Measurements from ENCODE around the gene APOL1. TPM values are rescaled to one million over a fixed set of nuclear protein-coding genes. Genes with fewer than 3 reads are reported as not detected.

APOL1 gene
- total RNA-seq, 1 donor from 2014 or later: 30.1 TPM

DNA sequence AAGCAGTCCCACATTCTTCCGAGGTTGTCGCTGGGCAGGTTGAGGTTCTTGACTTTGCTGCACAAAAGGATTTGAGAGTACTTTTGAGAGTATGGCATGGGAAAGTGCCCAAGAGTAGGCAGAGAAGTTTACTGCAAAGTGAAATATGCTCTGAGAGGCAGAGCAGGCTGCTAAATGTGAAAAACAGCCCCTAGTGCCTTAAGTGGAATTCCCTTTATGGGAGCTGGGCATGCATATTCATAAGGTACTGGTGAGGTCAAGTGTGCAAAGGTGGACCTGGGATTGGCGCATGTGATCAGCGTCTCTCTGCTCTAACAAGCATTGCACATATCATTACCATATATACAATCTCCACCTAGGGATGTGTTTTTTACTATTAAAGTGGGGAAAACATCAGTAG, 39.3 kb upstream of the APOL1 start:
- H3K9me3 ChIP-seq: no peaks in the 10 kb centered on the region
- no peak overlapping the region for H3K4me3 ChIP-seq
- TF ChIP-seq, protein P1, sequence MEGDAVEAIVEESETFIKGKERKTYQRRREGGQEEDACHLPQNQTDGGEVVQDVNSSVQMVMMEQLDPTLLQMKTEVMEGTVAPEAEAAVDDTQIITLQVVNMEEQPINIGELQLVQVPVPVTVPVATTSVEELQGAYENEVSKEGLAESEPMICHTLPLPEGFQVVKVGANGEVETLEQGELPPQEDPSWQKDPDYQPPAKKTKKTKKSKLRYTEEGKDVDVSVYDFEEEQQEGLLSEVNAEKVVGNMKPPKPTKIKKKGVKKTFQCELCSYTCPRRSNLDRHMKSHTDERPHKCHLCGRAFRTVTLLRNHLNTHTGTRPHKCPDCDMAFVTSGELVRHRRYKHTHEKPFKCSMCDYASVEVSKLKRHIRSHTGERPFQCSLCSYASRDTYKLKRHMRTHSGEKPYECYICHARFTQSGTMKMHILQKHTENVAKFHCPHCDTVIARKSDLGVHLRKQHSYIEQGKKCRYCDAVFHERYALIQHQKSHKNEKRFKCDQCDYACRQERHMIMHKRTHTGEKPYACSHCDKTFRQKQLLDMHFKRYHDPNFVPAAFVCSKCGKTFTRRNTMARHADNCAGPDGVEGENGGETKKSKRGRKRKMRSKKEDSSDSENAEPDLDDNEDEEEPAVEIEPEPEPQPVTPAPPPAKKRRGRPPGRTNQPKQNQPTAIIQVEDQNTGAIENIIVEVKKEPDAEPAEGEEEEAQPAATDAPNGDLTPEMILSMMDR (IDR thresholded peaks at IDR 0.05): no peak
- intact Hi-C loops (cut with DNase I): no loop called here
- H3K4me1 ChIP-seq: no peaks in the 10 kb centered on the region
- H3K27ac ChIP-seq: no peak overlapping the region
- H3K27me3 ChIP-seq: no peaks in the 10 kb centered on the region
- peak in 1 of 2 donors; percentile 13 for DNase-seq (ENCODE audit: low spot score in 2 of 2)
- H3K36me3 ChIP-seq: no peaks in the 10 kb centered on the region

DNA sequence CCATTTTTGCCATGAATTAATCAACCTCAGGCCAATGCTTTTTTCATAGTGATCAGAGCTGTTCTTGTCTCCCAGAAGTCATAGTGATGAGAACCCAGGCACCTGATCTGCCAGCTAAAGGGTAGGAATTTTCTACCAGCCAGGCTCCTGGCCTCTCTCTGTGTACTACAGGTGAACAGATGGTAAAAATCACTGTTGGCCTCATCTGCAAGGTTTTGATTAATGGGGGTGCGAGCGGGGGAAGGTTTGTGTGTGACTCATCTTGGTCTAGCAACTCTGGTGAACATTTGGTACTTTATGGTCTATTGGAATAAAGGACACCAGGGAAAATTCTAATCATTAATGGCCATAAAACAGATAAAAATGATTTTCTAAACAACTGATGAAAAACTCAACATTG, 37.0 kb upstream of the APOL1 start:
- intact Hi-C loops (cut with DNase I): no loop called here
- H3K27me3 ChIP-seq: no peaks in the 10 kb centered on the region
- no peaks in the 10 kb centered on the region for H3K9me3 ChIP-seq
- DNase-seq (ENCODE audit: low spot score in 2 of 2): no peak
- H3K4me3 ChIP-seq: no peak overlapping the region
- peaks cover 0 to 3% of the 10 kb centered on the region in 2 donors for H3K4me1 ChIP-seq
- no peak overlapping the region for H3K27ac ChIP-seq
- H3K36me3 ChIP-seq: no peaks in the 10 kb centered on the region
- TF ChIP-seq, protein P1 (IDR thresholded peaks at IDR 0.05): no peak

DNA sequence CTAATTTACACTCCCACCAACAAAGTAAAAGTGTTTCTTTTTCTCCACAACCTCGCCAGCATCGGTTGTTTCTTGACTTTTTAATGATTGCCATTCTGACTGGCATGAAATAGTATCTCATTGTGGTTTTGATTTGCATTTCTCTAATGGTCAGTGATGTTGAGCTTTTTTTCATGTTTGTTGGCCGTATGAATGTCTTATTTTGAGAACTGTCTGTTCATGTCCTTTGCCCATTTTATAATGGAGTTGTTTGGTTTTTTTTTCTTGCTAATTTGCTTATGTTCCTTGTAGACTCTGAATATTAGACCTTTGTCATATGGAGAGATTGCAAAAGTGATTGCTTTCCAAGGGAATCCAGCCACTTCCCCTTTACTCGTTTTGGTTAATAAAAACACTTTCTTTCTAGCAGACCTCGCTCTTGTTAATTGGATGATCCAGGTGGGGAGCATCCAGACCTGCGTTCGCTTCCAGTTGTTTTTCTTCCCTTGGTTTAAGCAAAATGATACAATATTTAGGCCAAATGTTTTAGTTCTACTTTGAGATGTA, 34.2 kb upstream of the APOL1 start:
- Histone ChIP-seq H3K27me3 (no peaks in the 10 kb centered on the region), H3K4me1 (peaks cover 0 to 3% of the 10 kb centered on the region in 2 donors), H3K27ac (no peak overlapping the region), H3K36me3 (no peaks in the 10 kb centered on the region), H3K4me3 (no peak overlapping the region), H3K9me3 (no peaks in the 10 kb centered on the region)
- no peak for DNase-seq (ENCODE audit: low spot score in 2 of 2)
- TF ChIP-seq, protein P1 (IDR thresholded peaks at IDR 0.05): no peak
- intact Hi-C loops (cut with DNase I): no loop called here

DNA sequence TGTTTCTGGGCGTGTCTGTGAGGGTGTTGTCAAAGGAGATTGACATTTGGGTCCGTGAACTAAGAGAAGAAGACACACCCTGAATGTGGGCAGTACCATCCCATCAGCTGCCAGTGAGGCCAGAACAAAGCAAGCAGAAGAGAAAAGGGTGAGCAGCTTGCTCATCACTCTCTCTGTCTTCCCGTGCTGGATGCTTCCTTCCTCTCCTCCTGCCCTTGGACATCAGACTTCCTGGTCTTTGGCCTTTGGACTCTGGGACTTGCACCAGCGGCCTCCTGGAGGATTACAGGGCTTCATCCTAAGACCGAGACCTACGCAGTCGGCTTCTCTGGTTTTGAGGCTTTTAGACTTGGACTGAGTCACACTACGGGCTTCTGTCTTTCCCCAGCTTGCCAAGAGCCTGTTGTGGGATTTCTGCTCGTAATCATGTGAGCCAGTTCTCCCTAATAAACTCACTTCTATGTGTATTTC, 32.4 kb upstream of the APOL1 start:
- Histone ChIP-seq H3K4me3 (no peak overlapping the region), H3K36me3 (no peaks in the 10 kb centered on the region), H3K4me1 (peaks cover 0 to 3% of the 10 kb centered on the region in 2 donors), H3K27me3 (no peaks in the 10 kb centered on the region), H3K9me3 (no peaks in the 10 kb centered on the region), H3K27ac (peak overlapping the region in 1 of 2 donors; percentile 24)
- DNase-seq (ENCODE audit: low spot score in 2 of 2): peak in 1 of 2 donors; percentile 76
- intact Hi-C loops (cut with DNase I): no loop called here
- TF ChIP-seq, protein P1 (IDR thresholded peaks at IDR 0.05): no peak

DNA sequence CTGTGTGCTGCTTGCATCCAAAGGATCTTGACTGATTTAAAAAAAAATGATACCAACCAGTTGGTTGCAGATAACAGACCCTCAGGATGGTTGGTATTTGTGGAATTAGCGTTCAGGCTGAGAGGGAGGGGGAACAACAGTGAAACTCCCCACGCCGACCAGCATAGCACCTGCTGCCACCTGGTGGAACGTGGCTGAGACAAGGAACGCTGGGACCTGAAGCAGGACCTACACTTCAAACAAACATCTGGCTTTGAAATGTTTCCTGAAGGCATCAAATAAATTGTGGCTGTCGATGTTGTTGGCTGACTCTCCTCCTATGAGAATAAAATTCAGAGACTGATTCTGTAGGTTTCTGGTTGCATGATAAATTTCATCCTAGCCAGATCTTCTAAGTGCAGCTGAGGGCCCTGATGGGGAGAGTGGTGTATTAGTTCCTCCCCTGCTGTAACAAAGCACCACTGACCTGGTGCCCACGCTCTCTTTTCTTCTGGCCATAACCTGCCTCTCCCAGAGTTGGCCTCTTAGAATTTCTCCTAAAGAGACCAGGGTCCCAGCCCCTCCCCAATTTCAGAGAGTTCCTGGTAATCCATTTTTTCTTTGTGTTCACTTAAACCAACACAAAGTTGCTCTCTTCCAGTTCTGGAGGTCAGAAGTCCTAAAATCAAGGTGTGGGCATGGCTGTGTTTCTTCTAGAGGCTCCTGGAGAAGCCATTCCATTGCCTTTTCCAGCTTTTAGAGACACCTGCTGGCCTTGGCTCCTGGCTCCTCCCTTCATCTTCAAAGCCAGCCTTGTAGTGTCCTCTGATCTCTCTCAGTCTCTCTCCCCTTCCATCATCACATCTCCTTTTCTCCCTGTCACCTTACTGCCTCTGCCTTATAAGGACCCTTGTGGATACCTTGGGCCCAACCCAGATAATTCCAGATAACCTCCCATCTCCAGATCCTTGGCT, 30.9 kb upstream of the APOL1 start:
- no peaks in the 10 kb centered on the region for H3K27me3 ChIP-seq
- intact Hi-C loops (cut with DNase I): loop anchor here (2.0 kb wide), 1 partner anchor 27 kb away; no protein-coding TSS in a partner anchor
- DNase-seq (ENCODE audit: low spot score in 2 of 2): no peak
- H3K4me1 ChIP-seq: peaks cover 0 to 3% of the 10 kb centered on the region in 2 donors
- no peaks in the 10 kb centered on the region for H3K9me3 ChIP-seq
- no peaks in the 10 kb centered on the region for H3K36me3 ChIP-seq
- TF ChIP-seq, protein P1 (IDR thresholded peaks at IDR 0.05): peak; percentile 30 to 56 (median 47)
- no peak overlapping the region for H3K27ac ChIP-seq
- no peak overlapping the region for H3K4me3 ChIP-seq

Data from ascending aorta (tissue), 2 donors.